Mesodermal cell (in vitro differentiated cells): Measurements from ENCODE around the gene GDPD5. TPM values are rescaled to one million over a fixed set of nuclear protein-coding genes. Genes with fewer than 3 reads are reported as not detected.

ENCODE experiments used
- H3K27ac ChIP-seq: 2 replicates; pipeline ENCODE4 v1.7.0; 2013; ENCODE audit warnings: mild to moderate bottlenecking, low read depth, low read length, moderate library complexity; ENCODE audit not compliant: severe bottlenecking
- H3K36me3 ChIP-seq: 2 replicates; pipeline ENCODE4 v1.7.1; 2013; ENCODE audit warnings: mild to moderate bottlenecking, low read length, moderate library complexity; ENCODE audit not compliant: control insufficient read depth, insufficient read depth
- H3K4me1 ChIP-seq: one replicate; pipeline ENCODE4 v1.7.1; 2013; ENCODE audit warnings: mild to moderate bottlenecking, low read length; ENCODE audit not compliant: insufficient read depth, control insufficient read depth, poor library complexity, severe bottlenecking
- H3K4me3 ChIP-seq: 2 replicates; pipeline ENCODE4 v1.7.0; 2013; ENCODE audit warnings: low read length, control low read depth, mild to moderate bottlenecking; ENCODE audit not compliant: insufficient read depth, poor library complexity, severe bottlenecking; ENCODE audit errors: extremely low read depth
- H3K9me3 ChIP-seq: 2 replicates; pipeline ENCODE4 v1.7.1; 2013; ENCODE audit warnings: mild to moderate bottlenecking, low read length, moderate library complexity; ENCODE audit not compliant: control insufficient read depth
- whole genome bisulfite sequencing, 2 experiments: methylation state at CpG; one replicate each; pipeline ENCODE4 v1.1.5; 2013; ENCODE audit warnings: missing lambda C conversion rate in 2 of 2; ENCODE audit not compliant: insufficient coverage in 2 of 2; 5-methylcytosine and 5-hydroxymethylcytosine counted together
- polyA plus RNA-seq, 2 experiments: library from polyadenylated mRNA; stranded (reverse); fragments of 50-300 nt; gene quantifications; one replicate each; pipeline ENCODE4 v1.2.3, GENCODE V29; 2013

GDPD5 gene
- 27.2 TPM for polyA plus RNA-seq (2013, experiment 1 of 2)
- 15.6 TPM for polyA plus RNA-seq (2013, experiment 2 of 2)

- 1% methylated on average over 57 to 60 of the region's 99 CpGs for WGBS, 2 experiments
- H3K27ac ChIP-seq = no peak within 1 kb of the TSS
- H3K9me3 ChIP-seq = no peaks in the 10 kb centered on the region
Observed at GRCh38 chr11:75525433-75526191, at the start of gene GDPD5. Gene GDPD5 (minus strand): TSS chr11:75525941. CDS start chr11:75477735, 48,206 bp downstream.

GRCh38 chr11:75574698-75575602 lies 49.2 kb upstream of the GDPD5 start:
- WGBS, 2 experiments = 89 to 94% methylated on average over 8 to 10 of the region's 12 CpGs
- Histone ChIP-seq H3K36me3 (peaks cover 46% of the 10 kb centered on the region), H3K27ac (no peak overlapping the region), H3K9me3 (no peaks in the 10 kb centered on the region), H3K4me1 (peaks cover 2% of the 10 kb centered on the region), H3K4me3 (no peak overlapping the region)

More at GRCh38 chr11:75525433-75526191, at the start of gene GDPD5:
- Histone ChIP-seq H3K4me1 (no peaks in the 10 kb centered on the region), H3K36me3 (no peaks in the 10 kb centered on the region), H3K4me3 (peak within 1 kb of the TSS; percentile 64)

- WGBS, 2 experiments = 84 to 95% methylated on average over 7 of the region's 8 CpGs
- peaks cover 68% of the 10 kb centered on the region for H3K36me3 ChIP-seq
Observed at GRCh38 chr11:75572744-75573143, 47.0 kb upstream of the GDPD5 start.

GRCh38 chr11:75571625-75572024 lies 45.9 kb upstream of the GDPD5 start:
- Histone ChIP-seq H3K36me3 (peaks cover 79% of the 10 kb centered on the region), H3K9me3 (no peaks in the 10 kb centered on the region), H3K27ac (peak overlapping the region; percentile 45), H3K4me1 (peaks cover 13% of the 10 kb centered on the region), H3K4me3 (no peak overlapping the region)
- WGBS, 2 experiments = 92 to 93% methylated on average over 13 of the region's 14 CpGs

More at GRCh38 chr11:75572744-75573143, 47.0 kb upstream of the GDPD5 start:
- Histone ChIP-seq H3K4me3 (no peak overlapping the region), H3K4me1 (peaks cover 8% of the 10 kb centered on the region), H3K27ac (no peak overlapping the region), H3K9me3 (no peaks in the 10 kb centered on the region)

- Histone ChIP-seq H3K4me1 (peaks cover 19% of the 10 kb centered on the region), H3K4me3 (no peak overlapping the region), H3K27ac (peak overlapping the region; percentile 41), H3K36me3 (peaks cover 89% of the 10 kb centered on the region), H3K9me3 (no peaks in the 10 kb centered on the region)
- 87 to 95% methylated on average over 5 to 7 of the region's 9 CpGs for WGBS, 2 experiments
Observed at GRCh38 chr11:75570559-75571139, 44.9 kb upstream of the GDPD5 start.

GRCh38 chr11:75568616-75569219 lies 43.0 kb upstream of the GDPD5 start:
- H3K27ac ChIP-seq = no peak overlapping the region
- H3K4me1 ChIP-seq = peaks cover 33% of the 10 kb centered on the region
- H3K4me3 ChIP-seq = no peak overlapping the region
- no peaks in the 10 kb centered on the region for H3K9me3 ChIP-seq
- WGBS, 2 experiments = 88 to 94% methylated on average over 8 to 11 of the region's 14 CpGs
- H3K36me3 ChIP-seq = peaks cover 92% of the 10 kb centered on the region

GRCh38 chr11:75567971-75568370 lies 42.2 kb upstream of the GDPD5 start:
- WGBS, 2 experiments = 96 to 98% methylated on average over 6 of the region's 6 CpGs
- no peak overlapping the region for H3K4me3 ChIP-seq
- peak overlapping the region; percentile 36 for H3K27ac ChIP-seq
- no peaks in the 10 kb centered on the region for H3K9me3 ChIP-seq
- peaks cover 33% of the 10 kb centered on the region for H3K4me1 ChIP-seq
- H3K36me3 ChIP-seq = peaks cover 92% of the 10 kb centered on the region

GRCh38 chr11:75566763-75567279 lies 41.1 kb upstream of the GDPD5 start:
- H3K4me3 ChIP-seq = no peak overlapping the region
- 98 to 99% methylated on average over 27 to 29 of the region's 34 CpGs for WGBS, 2 experiments
- no peaks in the 10 kb centered on the region for H3K9me3 ChIP-seq
- no peak overlapping the region for H3K27ac ChIP-seq
- peaks cover 84% of the 10 kb centered on the region for H3K36me3 ChIP-seq
- H3K4me1 ChIP-seq = peaks cover 33% of the 10 kb centered on the region

GRCh38 chr11:75565916-75566762 lies 40.4 kb upstream of the GDPD5 start:
- Histone ChIP-seq H3K27ac (peak overlapping the region; percentile 97), H3K9me3 (no peaks in the 10 kb centered on the region), H3K4me1 (peaks cover 38% of the 10 kb centered on the region), H3K4me3 (no peak overlapping the region), H3K36me3 (peaks cover 77% of the 10 kb centered on the region)
- WGBS, 2 experiments = 95% methylated on average over 42 to 43 of the region's 43 CpGs
